Stimulated activated CD4-positive, alpha-beta T cell treated with anti-CD3 and anti-CD28 coated beads, TNF-alpha, amount 100 ng/mL, for 48 hours (primary cell): ENCODE measurements around the gene SLC9A5.

Source experiments
- DNase-seq, 3 donors: peaks; one replicate each; pipeline ENCODE4 v3.0.0-alpha.2; 2020; ENCODE audit warnings: low read depth in 3 of 3

SLC9A5 gene

GRCh38 chr16:67215706-67216105 is 33.1 kb upstream of the SLC9A5 start:
- no peak for DNase-seq

- no peak for DNase-seq
Observed at GRCh38 chr16:67216612-67217490, 31.9 kb upstream of the SLC9A5 start.

- DNase-seq = no peak
Observed at GRCh38 chr16:67223992-67224391, 24.8 kb upstream of the SLC9A5 start.

- DNase-seq = no peak
Observed at GRCh38 chr16:67226295-67226803, 22.4 kb upstream of the SLC9A5 start.

- DNase-seq = peak; percentile 97 to 99 (median 98)
Observed at GRCh38 chr16:67226804-67227566, 21.8 kb upstream of the SLC9A5 start, which contains the start of gene TMEM208. Gene TMEM208 (plus strand): TSS chr16:67227130. CDS start chr16:67227219, 89 bp downstream.

- no peak for DNase-seq
Observed at GRCh38 chr16:67227567-67227921, 21.2 kb upstream of the SLC9A5 start.

- no peak for DNase-seq
Observed at GRCh38 chr16:67228034-67228785, 20.6 kb upstream of the SLC9A5 start.

GRCh38 chr16:67228905-67229304 is 19.9 kb upstream of the SLC9A5 start:
- DNase-seq = no peak

- no peak for DNase-seq
Observed at GRCh38 chr16:67229906-67230808, 18.6 kb upstream of the SLC9A5 start.

GRCh38 chr16:67230809-67231660 is 17.7 kb upstream of the SLC9A5 start:
- no peak for DNase-seq

GRCh38 chr16:67233596-67233995 is 15.2 kb upstream of the SLC9A5 start:
- no peak for DNase-seq

- no peak for DNase-seq
Observed at GRCh38 chr16:67234180-67234597, 14.6 kb upstream of the SLC9A5 start.

- peak in 2 of 3 donors; percentile 16 to 22 for DNase-seq
Observed at GRCh38 chr16:67235816-67236562, 12.8 kb upstream of the SLC9A5 start.

- peak; percentile 78 to 89 (median 80) for DNase-seq
Observed at GRCh38 chr16:67236563-67237395, 12.0 kb upstream of the SLC9A5 start.

- no peak for DNase-seq
Observed at GRCh38 chr16:67237396-67238277, 11.1 kb upstream of the SLC9A5 start.

- no peak for DNase-seq
Observed at GRCh38 chr16:67238278-67238575, 10.6 kb upstream of the SLC9A5 start.

GRCh38 chr16:67238806-67239470 is 9.8 kb upstream of the SLC9A5 start:
- DNase-seq = no peak
